HG03064 (cell line): ENCODE results near the gene DEFB124.
"Not testable (repeated sequence)": the region's sequence is repeated elsewhere in the genome, so short reads cannot be mapped to it uniquely, and the experiment has no call there.

ENCODE experiments used
- ATAC-seq: cut with Tn5 transposase; IDR thresholded peaks from one replicate; pipeline ENCODE4 v1.9.1; 2021; ENCODE audit warnings: low read depth; ENCODE audit not compliant: unreplicated experiment

The DEFB124 gene

GRCh38 chr20:31489152-31489551 is 14.2 kb upstream of the DEFB124 start:
- ATAC-seq: no peak

- ATAC-seq: no peak
These were observed 13.2 kb upstream of the DEFB124 start for GRCh38 chr20:31488115-31488514.

GRCh38 chr20:31485450-31486339 is 10.8 kb upstream of the DEFB124 start:
- ATAC-seq: no peak

- no peak for ATAC-seq
These were observed 9.1 kb upstream of the DEFB124 start for GRCh38 chr20:31484001-31484400.

GRCh38 chr20:31476643-31477215 is 1.8 kb upstream of the DEFB124 start:
- ATAC-seq: no peak

- ATAC-seq: no peak
These were observed 1.3 kb upstream of the DEFB124 start for GRCh38 chr20:31476294-31476585.

DNA sequence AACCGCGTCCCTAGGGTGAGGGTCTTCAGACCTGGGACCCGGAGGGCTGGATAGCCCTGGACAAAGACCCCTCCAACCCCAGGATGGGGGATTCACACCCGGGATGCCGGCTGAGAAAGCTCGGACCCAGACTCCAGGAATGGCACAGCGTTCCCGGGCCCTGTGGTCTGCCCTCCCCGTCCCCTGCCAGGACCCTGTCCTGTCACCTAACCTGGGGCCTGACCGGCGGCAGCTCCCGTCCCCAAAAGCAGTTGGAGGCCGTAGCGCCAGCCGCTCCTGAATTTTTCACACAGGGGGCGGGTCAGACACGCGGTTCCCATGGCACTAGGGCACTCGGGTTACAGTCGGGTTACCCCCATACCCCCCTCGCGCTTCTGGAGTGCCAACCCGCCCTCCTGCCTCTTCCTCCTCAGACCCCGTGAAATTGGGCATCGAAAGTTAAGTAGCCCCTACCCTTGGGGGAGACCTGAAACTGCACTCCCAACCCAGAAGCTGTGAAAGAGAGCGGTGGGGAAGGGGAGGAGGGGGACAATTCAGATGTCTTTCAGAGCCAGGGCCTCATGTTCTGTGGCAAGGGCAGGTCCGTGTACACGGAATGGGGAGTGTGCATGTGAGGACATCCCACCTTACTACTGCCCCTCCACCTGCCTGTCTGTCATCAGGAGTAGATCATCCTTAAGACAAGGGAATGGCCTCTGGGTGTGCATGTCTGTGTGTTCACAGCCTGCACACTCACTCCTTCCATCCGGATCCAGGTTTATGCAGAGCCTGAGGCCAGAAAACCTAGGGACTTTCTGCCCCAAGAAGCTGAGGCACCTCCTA is 756 bp upstream of the DEFB124 start:
- ATAC-seq: no peak

DNA sequence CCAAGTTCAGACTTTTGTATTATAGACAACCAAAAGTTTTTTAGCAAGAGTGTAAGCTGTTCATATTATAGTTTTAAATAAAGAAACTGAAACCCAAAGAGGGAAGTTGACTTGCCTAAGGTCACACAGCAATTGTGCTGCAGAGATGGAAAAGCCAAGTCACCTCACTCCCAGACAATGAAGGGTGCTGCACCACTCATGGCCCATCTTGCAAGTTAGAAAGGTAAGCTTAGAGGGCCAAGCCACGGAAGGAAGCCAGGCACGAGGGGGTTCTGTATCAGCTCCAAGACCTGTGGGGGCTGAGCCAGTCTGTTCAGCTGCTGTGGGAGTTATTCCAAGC is 860 bp downstream of the DEFB124 start:
- no peak for ATAC-seq

- no peak for ATAC-seq
These were observed 1.4 kb downstream of the DEFB124 start for GRCh38 chr20:31473331-31474096.

DNA sequence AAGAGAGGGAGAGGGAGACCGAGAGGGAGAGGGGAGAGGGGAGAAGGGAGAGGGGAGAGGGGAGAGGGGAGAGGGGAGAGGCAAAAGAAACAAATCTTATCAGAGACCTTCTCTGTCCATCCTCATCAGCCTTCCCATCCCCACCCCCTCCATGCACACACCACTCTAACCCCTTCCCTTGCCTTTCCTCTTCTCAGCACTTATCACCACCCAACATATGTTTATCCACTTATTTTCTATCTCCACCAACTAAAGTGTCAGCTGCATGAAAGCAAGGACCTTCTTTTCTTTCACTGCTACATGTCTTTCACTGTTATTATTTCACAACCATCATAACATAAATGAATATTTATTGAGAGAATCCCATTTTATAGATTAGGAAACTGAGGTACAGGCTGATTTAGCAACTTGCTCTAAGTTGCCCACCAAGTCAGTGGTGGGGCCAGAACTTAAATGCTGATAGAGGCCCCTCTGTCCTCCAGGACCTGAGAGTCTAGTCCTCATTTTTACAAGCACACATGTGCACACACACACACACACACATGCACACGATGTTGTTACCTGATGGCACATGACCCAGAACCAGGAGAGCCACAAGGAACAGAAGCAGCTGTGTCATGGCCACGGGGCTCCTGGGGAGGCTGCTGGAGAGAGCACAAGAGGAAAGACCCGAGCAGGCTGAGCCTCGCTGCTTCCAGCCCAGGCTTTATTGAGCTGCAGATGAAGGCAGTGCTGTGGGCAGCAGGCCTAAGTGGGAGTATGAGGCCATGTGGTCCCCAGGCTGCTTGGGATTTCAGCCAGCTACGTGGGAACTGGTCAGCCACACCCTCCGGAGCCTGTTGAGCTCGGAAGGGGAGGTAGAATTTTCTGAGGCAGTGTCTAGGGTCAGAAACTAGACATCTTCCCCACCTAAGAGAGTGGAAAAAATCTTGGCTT is 2.3 kb downstream of the DEFB124 start:
- ATAC-seq: no peak

- not testable (repeated sequence) for ATAC-seq
These were observed 4.0 kb downstream of the DEFB124 start for GRCh38 chr20:31470946-31471345.

- ATAC-seq: no peak
These were observed 20.6 kb downstream of the DEFB124 start for GRCh38 chr20:31454361-31454760.

DNA sequence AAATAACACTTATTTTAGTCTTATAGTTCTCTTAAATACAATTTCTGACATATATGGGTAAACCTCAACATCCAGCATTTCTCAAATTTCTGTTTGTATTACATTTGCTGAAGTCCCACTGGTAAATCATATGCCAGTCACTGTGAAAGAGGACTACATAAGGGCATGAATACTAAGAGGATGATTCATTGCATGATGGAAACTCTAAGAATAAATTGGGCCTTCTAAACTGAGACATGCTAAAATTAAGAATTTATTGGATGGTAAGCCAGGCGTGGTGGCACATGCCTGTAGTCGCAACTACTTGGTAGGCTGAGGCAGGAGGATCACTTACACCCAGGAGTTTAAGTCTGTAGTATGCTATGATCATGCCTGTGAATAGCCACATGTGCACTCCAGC is 22.4 kb downstream of the DEFB124 start:
- no peak for ATAC-seq

- ATAC-seq: no peak
These were observed 25.2 kb downstream of the DEFB124 start for GRCh38 chr20:31449511-31450414.

GRCh38 chr20:31446084-31446819 is 28.7 kb downstream of the DEFB124 start:
- no peak for ATAC-seq

- ATAC-seq: no peak
These were observed 34.8 kb downstream of the DEFB124 start, which contains the start of gene DEFB123 for GRCh38 chr20:31440012-31440659. DEFB123 (plus strand) TSS chr20:31440632; CDS start chr20:31440699, 67 bp downstream.

GRCh38 chr20:31430568-31431115 is 44.3 kb downstream of the DEFB124 start:
- no peak for ATAC-seq
